HG03520 (cell line): ENCODE measurements around the gene ZNF668.
"Not testable (repeated sequence)": the region's sequence is repeated elsewhere in the genome, so short reads cannot be mapped to it uniquely, and the experiment has no call there.

Experiments used
- ATAC-seq: cut with Tn5 transposase; IDR thresholded peaks from one replicate; pipeline ENCODE4 v1.9.1; 2021; ENCODE audit warnings: mild to moderate bottlenecking, moderate library complexity; ENCODE audit not compliant: unreplicated experiment

ZNF668 gene

GRCh38 chr16:31016018-31016417 is 58.0 kb downstream of the ZNF668 start:
- ATAC-seq, result no peak

- not testable (repeated sequence) for ATAC-seq
Observed at GRCh38 chr16:31013292-31013691, 60.7 kb downstream of the ZNF668 start.

GRCh38 chr16:31011815-31012214 is 62.2 kb downstream of the ZNF668 start:
- not testable (repeated sequence) for ATAC-seq
